Body of pancreas (tissue), 4 donors: ENCODE results near the gene UCK1. TPM values are rescaled to one million over a fixed set of nuclear protein-coding genes. Genes with fewer than 3 reads are reported as not detected.

Experiments used
- ATAC-seq: fragments of 150-250 bp; one replicate; pipeline ENCODE4 v1.9.1; 2016
- DNase-seq, 4 donors: peaks; one replicate each; pipeline ENCODE4 v3.0.0-alpha.2; 2019
- H3K27ac ChIP-seq, 4 donors: fragments of 200-600 bp; sonication (generic); 1 replicate in 3 of 4; 2 replicates in 1 of 4; pipeline versions ENCODE4 v1.5.1 to v1.6.1; 2016 to 2019; ENCODE audit warnings: mild to moderate bottlenecking in 1 of 4, mixed read lengths in 1 of 4, moderate library complexity in 1 of 4
- H3K27me3 ChIP-seq, 2 donors: fragments of 200-600 bp; sonication (generic); one replicate each; pipeline ENCODE4 v1.6.0; 2016; ENCODE audit warnings: mild to moderate bottlenecking in 1 of 2
- H3K36me3 ChIP-seq, 2 donors: fragments of 200-600 bp; sonication (generic); replicated peaks in 1 of 2; 2 replicates each; pipeline ENCODE4 v1.5.1; 2016; ENCODE audit warnings: low read depth in 2 of 2; ENCODE audit not compliant: insufficient read depth in 1 of 2
- H3K4me1 ChIP-seq: fragments of 200-600 bp; sonication (generic); one replicate; pipeline ENCODE4 v1.6.0; 2016
- H3K4me3 ChIP-seq, 2 donors: fragments of 200-600 bp; sonication (generic); 1 replicate in 1 of 2; 2 replicates in 1 of 2; pipeline ENCODE4 v1.5.1; 2016 to 2019
- H3K9me3 ChIP-seq, 3 donors: fragments of 200-600 bp; sonication (generic); 1 replicate in 2 of 3; 2 replicates in 1 of 3; pipeline ENCODE4 v1.5.1; 2016
- CTCF ChIP-seq, 7 experiments: fragments of 450-650 bp in 4 of 7; fragments of 200-600 bp in 3 of 7; sonication (generic) in 3 of 7; IDR thresholded peaks; one replicate each; pipeline ENCODE4 v1.5.1; 2016 to 2019; ENCODE audit warnings: antibody characterized with exemption in 7 of 7
- POLR2A ChIP-seq, 3 donors: fragments of 450-650 bp; IDR thresholded peaks; one replicate each; pipeline ENCODE4 v1.6.1; 2016; ENCODE audit warnings: antibody characterized with exemption in 3 of 3, mild to moderate bottlenecking in 2 of 3
- WGBS, 2 donors: methylation state at CpG; one replicate each; pipeline ENCODE4 v1.1.5; 2017; 5-methylcytosine and 5-hydroxymethylcytosine counted together
- intact Hi-C: fragments of 100-400 bp; cut with DNase I; formaldehyde crosslinking; loops from one replicate; pipeline ENCODE4 v1.15.1; 2023
- total RNA-seq, 2 donors: library from RNA; depleted of rRNA; stranded (reverse); fragments of >200 nt; gene quantifications; one replicate each; pipeline ENCODE4 v1.1.0, GENCODE V29; 2016

Gene UCK1
- total RNA-seq, 2 donors from 2014 or later: 16.5 to 37.1 TPM

GRCh38 chr9:131502781-131503625 is 28.1 kb downstream of the UCK1 start, which contains the start of gene POMT1:
TSS of gene POMT1 (plus strand) at chr9:131502918. CDS start at chr9:131504219, 1,301 bp downstream.
- DNase-seq (peak; percentile 88 to 91 (median 90)), ATAC-seq (peak; percentile 96)
- no peaks in the 10 kb centered on the region for H3K9me3 ChIP-seq
- peak within 1 kb of the TSS; percentile 94 to 99 for H3K4me3 ChIP-seq
- H3K27ac ChIP-seq: peak within 1 kb of the TSS; percentile 15 to 76 (median 65)
- TF ChIP-seq CTCF (IDR thresholded peaks at IDR 0.05) (peak in 1 of 7 experiments; percentile 7), POLR2A (IDR thresholded peaks at IDR 0.05) (peak in 2 of 3 donors; percentile 41 to 48)
- intact Hi-C loops: no loop called here
- 0% methylated on average over 44 to 65 of the region's 83 CpGs for WGBS, 2 donors
- H3K27me3 ChIP-seq: no peaks in the 10 kb centered on the region
- peaks cover 0 to 5% of the 10 kb centered on the region in 2 donors for H3K36me3 ChIP-seq
- peaks cover 32% of the 10 kb centered on the region for H3K4me1 ChIP-seq

- Histone ChIP-seq H3K27ac (no peak overlapping the region), H3K27me3 (no peaks in the 10 kb centered on the region), H3K4me3 (no peak overlapping the region), H3K4me1 (peaks cover 32% of the 10 kb centered on the region), H3K36me3 (peaks cover 4 to 15% of the 10 kb centered on the region in 2 donors), H3K9me3 (no peaks in the 10 kb centered on the region)
- WGBS, 2 donors: 46 to 60% methylated on average over 4 to 5 of the region's 5 CpGs
- DNase-seq (no peak), ATAC-seq (no peak)
- TF ChIP-seq CTCF (IDR thresholded peaks at IDR 0.05) (no peak), POLR2A (IDR thresholded peaks at IDR 0.05) (no peak)
- intact Hi-C loops: no loop called here
Observed at GRCh38 chr9:131500939-131501541, 30.0 kb downstream of the UCK1 start.

- no peak for TF ChIP-seq CTCF (IDR thresholded peaks at IDR 0.05)
- TF ChIP-seq POLR2A (IDR thresholded peaks at IDR 0.05): no peak
- no peak overlapping the region for H3K27ac ChIP-seq
- WGBS, 2 donors: 59 to 67% methylated on average over 12 of the region's 12 CpGs
- no peak for DNase-seq
- H3K27me3 ChIP-seq: no peaks in the 10 kb centered on the region
- intact Hi-C loops: no loop called here
- no peaks in the 10 kb centered on the region for H3K9me3 ChIP-seq
- ATAC-seq: no peak
- H3K36me3 ChIP-seq: peaks cover 7 to 20% of the 10 kb centered on the region in 2 donors
- H3K4me3 ChIP-seq: no peak overlapping the region
- H3K4me1 ChIP-seq: peaks cover 32% of the 10 kb centered on the region
Observed at GRCh38 chr9:131500377-131500776, 30.7 kb downstream of the UCK1 start.

- WGBS, 2 donors: 79 to 82% methylated on average over 6 to 7 of the region's 7 CpGs
- ATAC-seq: no peak
Observed at GRCh38 chr9:131499254-131499767, 31.8 kb downstream of the UCK1 start.

More at GRCh38 chr9:131499254-131499767, 31.8 kb downstream of the UCK1 start:
- no peaks in the 10 kb centered on the region for H3K27me3 ChIP-seq
- intact Hi-C loops: no loop called here
- H3K4me3 ChIP-seq: no peak overlapping the region
- H3K27ac ChIP-seq: no peak overlapping the region
- peaks cover 27% of the 10 kb centered on the region for H3K4me1 ChIP-seq
- peaks cover 7 to 29% of the 10 kb centered on the region in 2 donors for H3K36me3 ChIP-seq
- H3K9me3 ChIP-seq: no peaks in the 10 kb centered on the region
- no peak for DNase-seq
- no peak for TF ChIP-seq POLR2A (IDR thresholded peaks at IDR 0.05)
- TF ChIP-seq CTCF (IDR thresholded peaks at IDR 0.05): no peak
